Thyroid gland (tissue), 4 donors: ENCODE measurements around the gene SETX.

Experiments used
- CTCF ChIP-seq, 6 experiments: fragments of 200-600 bp in 3 of 6; fragments of 450-650 bp in 3 of 6; sonication (generic) in 3 of 6; IDR thresholded peaks; one replicate each; pipeline ENCODE4 v1.5.1; 2016 to 2019; ENCODE audit warnings: antibody characterized with exemption in 6 of 6, mild to moderate bottlenecking in 2 of 6, inconsistent platforms in 1 of 6, moderate library complexity in 1 of 6
- POLR2A ChIP-seq, 2 donors: fragments of 450-650 bp; IDR thresholded peaks; one replicate each; pipeline ENCODE4 v1.6.1; 2017; ENCODE audit warnings: antibody characterized with exemption in 2 of 2, mild to moderate bottlenecking in 2 of 2, moderate library complexity in 1 of 2

- TF ChIP-seq CTCF (IDR thresholded peaks at IDR 0.05), result no peak
- TF ChIP-seq POLR2A (IDR thresholded peaks at IDR 0.05), result no peak
Observed at GRCh38 chr9:132245465-132245864, 109.3 kb downstream of the SETX start.
